Panc1 (cell line): ENCODE measurements around the gene NOTCH1.

ENCODE experiments used
- CTCF ChIP-seq: fragments of 450-650 bp; IDR thresholded peaks from 2 replicates; pipeline ENCODE4 v1.5.1; 2017; ENCODE audit warnings: mild to moderate bottlenecking
- SIN3A ChIP-seq: IDR thresholded peaks from 2 replicates; pipeline ENCODE4 v1.6.1; 2012; ENCODE audit warnings: low read depth, mild to moderate bottlenecking, low read length, moderate library complexity, borderline replicate concordance; ENCODE audit not compliant: insufficient read depth
- TCF7L2 ChIP-seq: IDR thresholded peaks from 2 replicates; pipeline ENCODE4 v1.6.1; 2011; ENCODE audit warnings: mild to moderate bottlenecking, low read depth, low read length, inconsistent platforms

DNA sequence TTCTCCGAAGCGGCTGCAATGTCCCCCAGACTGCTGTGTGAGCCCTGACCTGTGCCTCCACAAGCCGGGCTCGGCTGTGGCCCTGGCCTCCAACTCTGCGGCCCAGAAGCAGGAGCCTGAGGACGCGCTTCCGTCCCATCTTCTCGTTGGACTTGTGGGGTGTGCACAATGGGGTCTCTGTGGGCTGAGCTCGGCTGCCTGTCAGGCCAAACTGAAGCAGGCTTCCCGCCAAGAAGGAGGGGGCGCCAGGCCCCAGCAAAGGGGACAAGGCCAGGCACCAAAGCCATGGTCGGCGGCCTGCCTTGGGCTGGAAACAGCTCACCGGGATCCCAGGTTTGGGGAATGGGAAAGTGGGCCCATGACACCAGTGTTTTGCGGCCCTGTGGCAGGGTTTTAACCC is 4.1 kb downstream of the NOTCH1 start:
- TF ChIP-seq CTCF (no peak), SIN3A (no peak), TCF7L2 (no peak)
